SJSA1 (cell line): ENCODE data around the gene HS6ST3. TPM values are rescaled to one million over a fixed set of nuclear protein-coding genes. Genes with fewer than 3 reads are reported as not detected.
"Not testable (repeated sequence)": the region's sequence is repeated elsewhere in the genome, so short reads cannot be mapped to it uniquely, and the experiment has no call there.

Experiments
- DNase-seq, 2 experiments: peaks; one replicate each; pipeline ENCODE4 v3.0.0-alpha.2; 2015 to 2020; ENCODE audit warnings: low spot score in 2 of 2, low read depth in 1 of 2
- H3K27ac ChIP-seq: fragments of 250-450 bp; sonication (Bioruptor Pico); 2 replicates; pipeline ENCODE4 v1.5.1; 2020; ENCODE audit warnings: mild to moderate bottlenecking, moderate library complexity
- H3K27me3 ChIP-seq: fragments of 250-450 bp; sonication (Bioruptor Pico); replicated peaks from 2 replicates; pipeline ENCODE4 v1.5.1; 2020; ENCODE audit warnings: mild to moderate bottlenecking, moderate library complexity
- H3K36me3 ChIP-seq: fragments of 250-450 bp; sonication (Bioruptor Pico); 2 replicates; pipeline ENCODE4 v1.5.1; 2020; ENCODE audit warnings: mild to moderate bottlenecking
- H3K4me1 ChIP-seq: fragments of 250-450 bp; sonication (Bioruptor Pico); replicated peaks from 2 replicates; pipeline ENCODE4 v1.6.1; 2021; ENCODE audit warnings: mild to moderate bottlenecking
- H3K4me3 ChIP-seq: fragments of 250-450 bp; sonication (Bioruptor Pico); 2 replicates; pipeline ENCODE4 v1.5.1; 2020; ENCODE audit warnings: mild to moderate bottlenecking
- H3K9me3 ChIP-seq: fragments of 250-450 bp; sonication (Bioruptor Pico); replicated peaks from 2 replicates; pipeline ENCODE4 v1.5.1; 2020; ENCODE audit warnings: mild to moderate bottlenecking
- total RNA-seq: library from RNA; depleted of rRNA; stranded (reverse); fragments of >200 nt; shearing (Covaris generic); gene quantifications from 2 replicates; pipeline ENCODE4 v1.2.3, GENCODE V29; 2014

The HS6ST3 gene
- total RNA-seq, 1 experiment from 2014 or later, result 0.03 TPM

- no peak for DNase-seq
- peaks cover 25% of the 10 kb centered on the region for H3K9me3 ChIP-seq
- H3K4me1 ChIP-seq, result no peaks in the 10 kb centered on the region
- no peak overlapping the region for H3K4me3 ChIP-seq
- H3K27ac ChIP-seq, result no peak overlapping the region
- no peaks in the 10 kb centered on the region for H3K36me3 ChIP-seq
- peaks cover 27% of the 10 kb centered on the region for H3K27me3 ChIP-seq
Measured at GRCh38 chr13:96109125-96109524, 19.2 kb downstream of the HS6ST3 start.

- no peak overlapping the region for H3K27ac ChIP-seq
- H3K4me3 ChIP-seq, result no peak overlapping the region
- no peaks in the 10 kb centered on the region for H3K4me1 ChIP-seq
- peaks cover 10% of the 10 kb centered on the region for H3K9me3 ChIP-seq
- H3K27me3 ChIP-seq, result peaks cover 13% of the 10 kb centered on the region
- no peak for DNase-seq
- no peaks in the 10 kb centered on the region for H3K36me3 ChIP-seq
Measured at GRCh38 chr13:96112936-96113335, 23.0 kb downstream of the HS6ST3 start.

GRCh38 chr13:96115368-96115767 is 25.5 kb downstream of the HS6ST3 start:
- not testable (repeated sequence) for H3K27ac ChIP-seq, H3K4me3 ChIP-seq, H3K36me3 ChIP-seq, H3K4me1 ChIP-seq, H3K9me3 ChIP-seq, DNase-seq
- H3K27me3 ChIP-seq, result peaks cover 24% of the 10 kb centered on the region

GRCh38 chr13:96119921-96120320 is 30.0 kb downstream of the HS6ST3 start:
- H3K36me3 ChIP-seq, result no peaks in the 10 kb centered on the region
- peaks cover 50% of the 10 kb centered on the region for H3K27me3 ChIP-seq
- no peak overlapping the region for H3K4me3 ChIP-seq
- no peaks in the 10 kb centered on the region for H3K4me1 ChIP-seq
- H3K9me3 ChIP-seq, result no peaks in the 10 kb centered on the region
- H3K27ac ChIP-seq, result no peak overlapping the region
- DNase-seq, result no peak

GRCh38 chr13:96130818-96131340 is 41.0 kb downstream of the HS6ST3 start:
- Histone ChIP-seq H3K9me3 (no peaks in the 10 kb centered on the region), H3K4me3 (no peak overlapping the region), H3K27ac (no peak overlapping the region), H3K27me3 (peaks cover 34% of the 10 kb centered on the region), H3K36me3 (no peaks in the 10 kb centered on the region), H3K4me1 (no peaks in the 10 kb centered on the region)
- DNase-seq, result no peak

GRCh38 chr13:96141032-96141431 is 51.1 kb downstream of the HS6ST3 start:
- H3K4me1 ChIP-seq, result no peaks in the 10 kb centered on the region
- peaks cover 34% of the 10 kb centered on the region for H3K27me3 ChIP-seq
- no peak overlapping the region for H3K27ac ChIP-seq
- H3K9me3 ChIP-seq, result no peaks in the 10 kb centered on the region
- H3K36me3 ChIP-seq, result no peaks in the 10 kb centered on the region
- DNase-seq, result no peak
- H3K4me3 ChIP-seq, result no peak overlapping the region

GRCh38 chr13:96159725-96160124 is 69.8 kb downstream of the HS6ST3 start:
- Histone ChIP-seq H3K4me3 (no peak overlapping the region), H3K27ac (no peak overlapping the region), H3K27me3 (peaks cover 80% of the 10 kb centered on the region), H3K36me3 (no peaks in the 10 kb centered on the region), H3K4me1 (no peaks in the 10 kb centered on the region), H3K9me3 (no peaks in the 10 kb centered on the region)
- no peak for DNase-seq

- no peak for DNase-seq
- peaks cover 74% of the 10 kb centered on the region for H3K27me3 ChIP-seq
- H3K9me3 ChIP-seq, result no peaks in the 10 kb centered on the region
- H3K4me3 ChIP-seq, result no peak overlapping the region
- no peaks in the 10 kb centered on the region for H3K4me1 ChIP-seq
- no peaks in the 10 kb centered on the region for H3K36me3 ChIP-seq
- H3K27ac ChIP-seq, result no peak overlapping the region
Measured at GRCh38 chr13:96161141-96161540, 71.2 kb downstream of the HS6ST3 start.

GRCh38 chr13:96165840-96166239 is 75.9 kb downstream of the HS6ST3 start:
- Histone ChIP-seq H3K27me3 (peaks cover 71% of the 10 kb centered on the region), H3K4me3 (no peak overlapping the region), H3K27ac (no peak overlapping the region), H3K36me3 (no peaks in the 10 kb centered on the region), H3K4me1 (no peaks in the 10 kb centered on the region), H3K9me3 (no peaks in the 10 kb centered on the region; the same call in 1 of the 2 replicates)
- no peak for DNase-seq

GRCh38 chr13:96172066-96172465 is 82.2 kb downstream of the HS6ST3 start:
- no peaks in the 10 kb centered on the region for H3K9me3 ChIP-seq
- peaks cover 82% of the 10 kb centered on the region for H3K27me3 ChIP-seq
- H3K4me3 ChIP-seq, result no peak overlapping the region
- H3K4me1 ChIP-seq, result no peaks in the 10 kb centered on the region
- no peak overlapping the region for H3K27ac ChIP-seq
- no peaks in the 10 kb centered on the region for H3K36me3 ChIP-seq
- DNase-seq, result no peak

- Histone ChIP-seq H3K4me1 (no peaks in the 10 kb centered on the region), H3K9me3 (no peaks in the 10 kb centered on the region), H3K27me3 (peaks cover 70% of the 10 kb centered on the region), H3K4me3 (no peak overlapping the region), H3K27ac (no peak overlapping the region), H3K36me3 (no peaks in the 10 kb centered on the region)
- no peak for DNase-seq
Measured at GRCh38 chr13:96178759-96179158, 88.9 kb downstream of the HS6ST3 start.

GRCh38 chr13:96179309-96179708 is 89.4 kb downstream of the HS6ST3 start:
- Histone ChIP-seq H3K4me3 (no peak overlapping the region), H3K27ac (no peak overlapping the region), H3K36me3 (no peaks in the 10 kb centered on the region), H3K4me1 (no peaks in the 10 kb centered on the region), H3K9me3 (no peaks in the 10 kb centered on the region), H3K27me3 (peaks cover 65% of the 10 kb centered on the region)
- no peak for DNase-seq

- H3K9me3 ChIP-seq, result no peaks in the 10 kb centered on the region
- H3K36me3 ChIP-seq, result no peaks in the 10 kb centered on the region
- H3K4me1 ChIP-seq, result no peaks in the 10 kb centered on the region
- H3K27ac ChIP-seq, result no peak overlapping the region
- H3K4me3 ChIP-seq, result no peak overlapping the region
- no peak for DNase-seq
- H3K27me3 ChIP-seq, result peaks cover 53% of the 10 kb centered on the region
Measured at GRCh38 chr13:96181911-96182310, 92.0 kb downstream of the HS6ST3 start.

GRCh38 chr13:96185818-96186217 is 95.9 kb downstream of the HS6ST3 start:
- Histone ChIP-seq H3K27ac (no peak overlapping the region), H3K4me1 (no peaks in the 10 kb centered on the region), H3K4me3 (no peak overlapping the region), H3K36me3 (no peaks in the 10 kb centered on the region), H3K27me3 (peaks cover 60% of the 10 kb centered on the region), H3K9me3 (0 out of 2 replicates have a peak, but pooled peaks cover 2% of the 10 kb centered on the region)
- no peak for DNase-seq

GRCh38 chr13:96191367-96191766 is 101.5 kb downstream of the HS6ST3 start:
- Histone ChIP-seq H3K4me1 (no peaks in the 10 kb centered on the region), H3K9me3 (0 out of 2 replicates have a peak, but pooled peaks cover 2% of the 10 kb centered on the region), H3K4me3 (no peak overlapping the region), H3K27me3 (peaks cover 69% of the 10 kb centered on the region), H3K36me3 (no peaks in the 10 kb centered on the region), H3K27ac (no peak overlapping the region)
- DNase-seq, result no peak
